T follicular helper cell (primary cell): ENCODE measurements around the gene EMC9.

ENCODE experiments used
- DNase-seq: peaks from one replicate; pipeline ENCODE4 v3.0.0-alpha.2; 2020; ENCODE audit warnings: low read depth

Gene EMC9

GRCh38 chr14:24131549-24131966 is 9.8 kb downstream of the EMC9 start:
- no peak for DNase-seq

- DNase-seq, result no peak
Measured at GRCh38 chr14:24130717-24131548, 10.5 kb downstream of the EMC9 start.

GRCh38 chr14:24130380-24130716 is 11.0 kb downstream of the EMC9 start, which contains the start of gene FITM1:
Gene FITM1 (plus strand): TSS chr14:24130659. CDS start chr14:24131564, 905 bp downstream.
- DNase-seq, result no peak

- DNase-seq, result no peak
Measured at GRCh38 chr14:24129410-24129998, 11.9 kb downstream of the EMC9 start.

- DNase-seq, result no peak
Measured at GRCh38 chr14:24127673-24128072, 13.7 kb downstream of the EMC9 start.

GRCh38 chr14:24126939-24127338 is 14.5 kb downstream of the EMC9 start:
- no peak for DNase-seq

GRCh38 chr14:24123424-24124417 is 17.7 kb downstream of the EMC9 start:
- DNase-seq, result no peak

GRCh38 chr14:24122898-24123297 is 18.5 kb downstream of the EMC9 start:
- no peak for DNase-seq

- DNase-seq, result no peak
Measured at GRCh38 chr14:24122416-24122815, 19.0 kb downstream of the EMC9 start.

GRCh38 chr14:24121210-24121609 is 20.2 kb downstream of the EMC9 start:
- no peak for DNase-seq

GRCh38 chr14:24119691-24120090 is 21.7 kb downstream of the EMC9 start:
- no peak for DNase-seq

- DNase-seq, result no peak
Measured at GRCh38 chr14:24117179-24117578, 24.2 kb downstream of the EMC9 start.

GRCh38 chr14:24116128-24116814 is 25.1 kb downstream of the EMC9 start:
- no peak for DNase-seq

- no peak for DNase-seq
Measured at GRCh38 chr14:24115422-24116127, 25.8 kb downstream of the EMC9 start.

GRCh38 chr14:24114532-24115421 is 26.6 kb downstream of the EMC9 start, which contains the start of the genes DCAF11 and NRL:
Gene DCAF11 (plus strand): TSS chr14:24114777. CDS start chr14:24115595, 818 bp downstream.
Gene NRL (minus strand): TSS chr14:24114949. CDS start chr14:24082848, 32,101 bp downstream.
- DNase-seq, result peak; percentile 97

- peak; percentile 67 for DNase-seq
Measured at GRCh38 chr14:24113801-24114531, 27.4 kb downstream of the EMC9 start.

- no peak for DNase-seq
Measured at GRCh38 chr14:24113379-24113800, 28.0 kb downstream of the EMC9 start.

GRCh38 chr14:24110523-24110922 is 30.9 kb downstream of the EMC9 start:
- DNase-seq, result no peak

- DNase-seq, result no peak
Measured at GRCh38 chr14:24110060-24110459, 31.3 kb downstream of the EMC9 start.
